ENCODE results near the gene FADS2. TPM values are rescaled to one million over a fixed set of nuclear protein-coding genes. Genes with fewer than 3 reads are reported as not detected.

FADS2 gene
- total and polyA plus RNA-seq, 9 of the 15 experiments (the other 6 are each of a cell fraction or from before 2014, with no cell fraction given) = 2.9 to 42.8 (median 16.2) TPM

- peak; percentile 48; the same call in 1 of the 2 replicates for TF ChIP-seq ZNF766 (CRISPR knock-in tag; conservative IDR thresholded peaks at IDR 0.05)
- TF ChIP-seq ZNF436 (CRISPR knock-in tag; IDR thresholded peaks at IDR 0.05) = no peak
- TF ChIP-seq NR1H2 (CRISPR knock-in tag; IDR thresholded peaks at IDR 0.05) = no peak
- peak; percentile 48; the same call in 1 of the 2 replicates for TF ChIP-seq ATF7 (IDR thresholded peaks at IDR 0.05)
- TF ChIP-seq ATF3 (IDR thresholded peaks at IDR 0.05) = peak; percentile 79; the same call in 1 of the 2 replicates
- TF ChIP-seq ATF3 (CRISPR knock-in tag; conservative IDR thresholded peaks at IDR 0.05) = 0 out of 2 replicates have a peak, but pooled peaks have one; percentile 37
- no peak for TF ChIP-seq ELK1 (CRISPR knock-in tag; IDR thresholded peaks at IDR 0.05)
- TF ChIP-seq CLOCK (CRISPR knock-in tag; IDR thresholded peaks at IDR 0.05; ENCODE audit: borderline replicate concordance) = no peak
- no peak for TF ChIP-seq ZNF347 (CRISPR knock-in tag; IDR thresholded peaks at IDR 0.05; ENCODE audit: low read depth)
- no peak for TF ChIP-seq HINFP (tag; conservative IDR thresholded peaks at IDR 0.05; ENCODE audit: low read depth)
- peak; percentile 75; the same call in 1 of the 2 replicates for TF ChIP-seq ZEB2 (IDR thresholded peaks at IDR 0.05)
- no peak for TF ChIP-seq CAMTA2 (CRISPR knock-in tag; conservative IDR thresholded peaks at IDR 0.05)
- no peak for TF ChIP-seq ZNF77 (CRISPR knock-in tag; IDR thresholded peaks at IDR 0.05)
- TF ChIP-seq, protein P1, sequence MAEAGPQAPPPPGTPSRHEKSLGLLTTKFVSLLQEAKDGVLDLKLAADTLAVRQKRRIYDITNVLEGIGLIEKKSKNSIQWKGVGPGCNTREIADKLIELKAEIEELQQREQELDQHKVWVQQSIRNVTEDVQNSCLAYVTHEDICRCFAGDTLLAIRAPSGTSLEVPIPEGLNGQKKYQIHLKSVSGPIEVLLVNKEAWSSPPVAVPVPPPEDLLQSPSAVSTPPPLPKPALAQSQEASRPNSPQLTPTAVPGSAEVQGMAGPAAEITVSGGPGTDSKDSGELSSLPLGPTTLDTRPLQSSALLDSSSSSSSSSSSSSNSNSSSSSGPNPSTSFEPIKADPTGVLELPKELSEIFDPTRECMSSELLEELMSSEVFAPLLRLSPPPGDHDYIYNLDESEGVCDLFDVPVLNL (CRISPR knock-in tag; IDR thresholded peaks at IDR 0.05; ENCODE audit: low read depth) = no peak
- peak; percentile 90 for TF ChIP-seq EP300 (IDR thresholded peaks at IDR 0.05; ENCODE audit: low read length)
Observed at GRCh38 chr11:61800331-61801281, 27.5 kb upstream of the FADS2 start (continued).
